NB4 (cell line): ENCODE measurements around the gene TRIM37.

Source experiments
- DNase-seq: peaks from one replicate; pipeline ENCODE4 v3.0.0; 2010; ENCODE audit warnings: low read depth
- H3K4me3 ChIP-seq: one replicate; pipeline ENCODE4 v1.5.1; 2011; ENCODE audit warnings: mild to moderate bottlenecking, low read depth, low read length, moderate library complexity
- MYC ChIP-seq: IDR thresholded peaks from 2 replicates; pipeline ENCODE4 v1.6.1; 2011; ENCODE audit warnings: low read depth, low read length
- POLR2A ChIP-seq: IDR thresholded peaks from 2 replicates; pipeline ENCODE4 v1.6.1; 2011; ENCODE audit warnings: mild to moderate bottlenecking; ENCODE audit not compliant: insufficient read length; ENCODE audit errors: extremely low read depth
- TF ChIP-seq, protein P1 (sequence below): IDR thresholded peaks from one replicate; pipeline ENCODE4 v1.5.1; 2012; ENCODE audit warnings: low read depth, low read length
- TF ChIP-seq, protein P2 (sequence below): IDR thresholded peaks from 2 replicates; pipeline ENCODE4 v1.6.1; 2011; ENCODE audit warnings: low read depth, low read length

TRIM37 gene

DNA sequence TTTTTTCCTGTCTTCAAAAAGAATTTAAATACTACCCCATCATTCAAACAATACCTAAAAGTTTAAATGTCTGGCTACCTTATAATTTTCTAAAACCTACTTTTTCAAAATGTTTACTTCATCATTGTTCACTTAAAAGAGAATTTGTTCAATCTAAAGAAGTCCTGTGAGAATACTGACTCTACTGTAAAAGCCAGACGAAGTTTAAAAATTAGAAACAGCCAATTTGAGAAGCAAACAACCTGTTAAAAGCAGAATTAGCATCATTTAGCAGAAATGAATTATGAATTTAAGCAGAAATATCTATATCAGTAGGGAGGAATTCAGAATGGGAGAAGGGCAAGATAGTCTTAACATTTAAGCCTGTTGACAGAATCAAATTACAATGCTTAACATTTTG is 46.2 kb upstream of the TRIM37 start:
- DNase-seq = no peak
- peak overlapping the region; percentile 88 for H3K4me3 ChIP-seq
- TF ChIP-seq POLR2A = no peak
- TF ChIP-seq, protein P1, sequence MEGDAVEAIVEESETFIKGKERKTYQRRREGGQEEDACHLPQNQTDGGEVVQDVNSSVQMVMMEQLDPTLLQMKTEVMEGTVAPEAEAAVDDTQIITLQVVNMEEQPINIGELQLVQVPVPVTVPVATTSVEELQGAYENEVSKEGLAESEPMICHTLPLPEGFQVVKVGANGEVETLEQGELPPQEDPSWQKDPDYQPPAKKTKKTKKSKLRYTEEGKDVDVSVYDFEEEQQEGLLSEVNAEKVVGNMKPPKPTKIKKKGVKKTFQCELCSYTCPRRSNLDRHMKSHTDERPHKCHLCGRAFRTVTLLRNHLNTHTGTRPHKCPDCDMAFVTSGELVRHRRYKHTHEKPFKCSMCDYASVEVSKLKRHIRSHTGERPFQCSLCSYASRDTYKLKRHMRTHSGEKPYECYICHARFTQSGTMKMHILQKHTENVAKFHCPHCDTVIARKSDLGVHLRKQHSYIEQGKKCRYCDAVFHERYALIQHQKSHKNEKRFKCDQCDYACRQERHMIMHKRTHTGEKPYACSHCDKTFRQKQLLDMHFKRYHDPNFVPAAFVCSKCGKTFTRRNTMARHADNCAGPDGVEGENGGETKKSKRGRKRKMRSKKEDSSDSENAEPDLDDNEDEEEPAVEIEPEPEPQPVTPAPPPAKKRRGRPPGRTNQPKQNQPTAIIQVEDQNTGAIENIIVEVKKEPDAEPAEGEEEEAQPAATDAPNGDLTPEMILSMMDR = no peak
- no peak for TF ChIP-seq MYC
- TF ChIP-seq, protein P2, sequence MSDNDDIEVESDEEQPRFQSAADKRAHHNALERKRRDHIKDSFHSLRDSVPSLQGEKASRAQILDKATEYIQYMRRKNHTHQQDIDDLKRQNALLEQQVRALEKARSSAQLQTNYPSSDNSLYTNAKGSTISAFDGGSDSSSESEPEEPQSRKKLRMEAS = no peak

DNA sequence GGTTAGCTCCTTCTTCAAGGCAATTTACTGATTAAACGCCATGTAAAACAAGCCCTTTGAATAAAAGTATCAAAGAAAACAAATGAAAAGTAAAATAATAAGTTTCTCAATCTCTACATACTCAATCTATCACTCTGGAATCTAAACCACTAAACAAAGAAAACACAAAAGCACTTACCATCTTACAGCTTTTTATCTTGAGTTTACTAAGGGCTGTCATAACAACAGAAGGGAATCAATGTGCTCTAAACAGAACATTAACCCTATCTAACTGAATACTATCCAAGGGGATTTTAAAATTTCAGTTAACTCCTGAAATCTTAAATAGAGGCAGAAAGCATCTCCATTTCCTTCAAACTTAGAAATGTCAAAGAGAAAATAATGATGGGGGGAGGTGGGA is 44.9 kb upstream of the TRIM37 start:
- TF ChIP-seq MYC (no peak), POLR2A (no peak)
- TF ChIP-seq, protein P2 = no peak
- TF ChIP-seq, protein P1 = no peak
- no peak overlapping the region for H3K4me3 ChIP-seq
- no peak for DNase-seq

DNA sequence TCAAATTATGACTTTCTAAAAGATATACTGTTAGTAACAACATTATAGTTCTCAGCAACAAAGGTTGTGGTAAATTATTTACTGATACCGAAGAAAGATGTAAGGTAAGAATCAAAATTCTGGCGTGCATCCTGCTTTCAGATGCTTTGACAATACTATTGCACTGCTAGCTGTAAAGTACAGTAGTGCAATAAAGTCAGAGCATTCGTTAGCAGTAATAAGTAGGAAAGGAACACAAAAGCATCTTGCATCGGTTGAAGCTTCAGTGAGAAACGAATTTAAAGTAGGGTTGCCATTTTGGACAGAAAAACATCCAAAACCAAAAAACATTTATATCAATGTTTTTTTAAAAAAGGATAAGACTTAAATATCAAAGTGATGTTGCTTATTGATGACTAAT is 44.3 kb upstream of the TRIM37 start:
- TF ChIP-seq, protein P2 = no peak
- TF ChIP-seq POLR2A (no peak), MYC (no peak)
- TF ChIP-seq, protein P1 = no peak
- no peak overlapping the region for H3K4me3 ChIP-seq
- no peak for DNase-seq

DNA sequence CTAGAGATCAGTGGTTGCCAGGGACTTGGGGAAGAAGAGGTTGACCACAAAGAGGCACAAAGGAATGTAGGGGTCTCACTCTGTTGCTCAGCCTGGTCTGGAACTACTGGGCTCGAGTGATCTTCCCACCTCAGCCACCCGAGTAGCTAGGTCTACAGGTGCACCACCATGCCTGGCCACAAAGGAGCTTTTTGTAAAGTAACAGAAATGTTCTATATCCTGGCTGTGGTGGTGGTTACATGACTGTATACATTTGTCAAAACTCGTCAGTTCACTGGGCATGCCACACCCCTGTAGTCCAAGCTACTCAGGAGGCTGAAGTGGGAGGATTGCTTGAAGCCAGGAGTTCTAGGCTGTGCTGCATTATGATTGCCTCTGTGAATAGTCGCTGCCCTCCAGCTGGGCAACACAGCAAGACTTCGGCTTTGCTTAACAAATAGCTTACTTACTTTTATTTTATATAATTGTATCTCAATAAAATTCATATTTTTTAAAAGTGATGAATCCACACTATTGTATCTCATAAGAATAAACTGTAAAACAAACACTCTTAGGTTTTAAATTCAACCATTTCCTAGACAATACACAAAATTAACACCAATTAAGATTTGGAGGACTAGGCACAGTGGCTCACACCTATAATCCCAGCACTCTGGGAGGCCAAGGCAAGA is 43.3 kb upstream of the TRIM37 start:
- no peak overlapping the region for H3K4me3 ChIP-seq
- TF ChIP-seq, protein P2 = no peak
- no peak for DNase-seq

DNA sequence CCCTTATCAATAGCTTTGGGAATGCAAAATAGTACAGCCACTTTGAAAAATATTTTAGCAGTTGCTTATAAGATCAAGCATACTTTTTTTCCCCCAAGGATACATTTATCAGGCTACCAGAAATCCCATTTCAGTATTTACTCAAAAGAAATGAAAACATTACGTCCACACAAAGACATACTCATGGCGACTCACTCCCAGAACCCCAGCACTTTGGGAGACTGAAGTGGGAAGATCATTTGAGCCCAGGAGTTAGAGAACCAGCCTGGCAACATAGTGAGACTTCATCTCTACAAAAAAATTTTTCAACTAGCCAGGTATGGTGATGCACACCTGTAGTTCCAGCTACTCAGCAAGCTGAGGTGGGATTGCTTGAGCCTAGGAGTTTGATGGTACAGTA is 42.4 kb upstream of the TRIM37 start:
- no peak for DNase-seq
- no peak for TF ChIP-seq MYC
- TF ChIP-seq, protein P2 = no peak
- TF ChIP-seq, protein P1 = no peak
- no peak for TF ChIP-seq POLR2A

DNA sequence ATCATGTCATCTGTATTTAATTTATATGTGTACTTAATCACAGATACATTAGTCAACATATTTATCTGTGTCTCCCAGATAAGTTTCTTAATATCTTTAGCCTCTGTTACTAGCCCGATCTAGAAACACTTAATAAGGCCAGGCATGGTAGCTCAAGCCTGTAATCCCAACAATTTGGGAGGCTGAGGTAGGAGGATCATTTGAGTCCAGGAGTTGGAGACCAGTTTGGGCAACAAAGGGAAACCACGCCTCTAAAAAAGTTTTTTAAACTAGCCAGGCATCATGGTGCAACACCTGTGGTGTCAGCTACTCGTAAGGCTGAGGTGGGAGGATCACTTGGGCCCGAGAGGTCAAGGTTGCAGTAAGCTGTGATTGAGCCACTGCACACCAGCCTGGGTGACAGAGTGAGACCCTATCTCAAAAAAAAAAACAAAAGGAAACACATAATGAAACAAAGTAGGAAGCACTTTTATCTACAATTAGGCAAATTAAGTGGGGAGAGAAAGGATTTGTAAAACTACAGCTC is 39.0 kb upstream of the TRIM37 start:
- DNase-seq = no peak
- H3K4me3 ChIP-seq = no peak overlapping the region
- TF ChIP-seq, protein P2 = no peak
- TF ChIP-seq MYC (no peak), POLR2A (no peak)
- TF ChIP-seq, protein P1 = no peak

More for the DNA sequence above, 42.4 kb upstream of the TRIM37 start:
- no peak overlapping the region for H3K4me3 ChIP-seq
